ENCODE results near the gene TDRD10. TPM values are rescaled to one million over a fixed set of nuclear protein-coding genes. Genes with fewer than 3 reads are reported as not detected.

The TDRD10 gene
- total and polyA plus RNA-seq, 4 donors = 1.9 to 12.6 (median 7.3) TPM

DNA sequence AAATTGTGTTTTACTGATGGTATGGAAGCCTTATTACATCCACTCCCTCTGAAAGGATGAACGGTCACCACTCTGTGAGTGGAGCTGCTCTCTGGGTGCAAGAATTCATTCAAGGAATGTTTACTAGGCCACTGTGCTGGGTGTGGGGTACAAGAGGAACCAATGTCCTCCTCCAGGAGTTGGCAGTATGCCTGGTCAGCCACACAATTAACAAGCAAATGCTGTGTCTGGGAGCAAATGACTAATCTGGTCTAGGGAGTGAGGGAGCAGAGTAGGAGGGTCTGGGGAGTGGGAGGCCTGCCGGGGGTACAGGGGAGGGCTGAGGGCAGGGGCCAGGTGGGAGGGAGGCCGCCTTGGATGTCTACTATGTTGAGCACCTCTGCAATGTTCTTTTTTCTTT is 27.2 kb upstream of the TDRD10 start:
- peak; percentile 54 for ATAC-seq (ENCODE audit: insufficient read depth, low FRiP score)
- no peak overlapping the region for H3K9ac ChIP-seq (ENCODE audit: insufficient read depth in 1 of 2, low read length in 2 of 2)

DNA sequence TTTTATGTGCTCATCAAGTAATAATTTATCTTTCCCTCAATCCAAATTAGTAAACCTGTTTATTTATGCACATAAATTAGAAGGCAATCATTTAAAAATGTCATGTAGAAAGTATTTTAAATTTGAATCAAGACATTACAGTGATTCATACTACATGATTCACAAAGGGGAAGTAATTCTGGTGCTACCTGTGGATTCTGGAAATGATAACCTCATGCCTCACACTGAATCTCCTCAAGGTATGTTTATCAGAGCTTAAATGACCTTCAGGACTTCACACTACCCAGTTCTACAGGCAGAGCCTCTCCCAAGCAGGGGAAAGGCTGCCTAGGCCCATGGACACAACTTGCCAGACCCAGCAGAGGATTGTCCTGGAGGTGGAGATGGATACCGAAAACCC is 25.2 kb upstream of the TDRD10 start:
- no peak for ATAC-seq (ENCODE audit: insufficient read depth, low FRiP score)
- TF ChIP-seq, protein P1, sequence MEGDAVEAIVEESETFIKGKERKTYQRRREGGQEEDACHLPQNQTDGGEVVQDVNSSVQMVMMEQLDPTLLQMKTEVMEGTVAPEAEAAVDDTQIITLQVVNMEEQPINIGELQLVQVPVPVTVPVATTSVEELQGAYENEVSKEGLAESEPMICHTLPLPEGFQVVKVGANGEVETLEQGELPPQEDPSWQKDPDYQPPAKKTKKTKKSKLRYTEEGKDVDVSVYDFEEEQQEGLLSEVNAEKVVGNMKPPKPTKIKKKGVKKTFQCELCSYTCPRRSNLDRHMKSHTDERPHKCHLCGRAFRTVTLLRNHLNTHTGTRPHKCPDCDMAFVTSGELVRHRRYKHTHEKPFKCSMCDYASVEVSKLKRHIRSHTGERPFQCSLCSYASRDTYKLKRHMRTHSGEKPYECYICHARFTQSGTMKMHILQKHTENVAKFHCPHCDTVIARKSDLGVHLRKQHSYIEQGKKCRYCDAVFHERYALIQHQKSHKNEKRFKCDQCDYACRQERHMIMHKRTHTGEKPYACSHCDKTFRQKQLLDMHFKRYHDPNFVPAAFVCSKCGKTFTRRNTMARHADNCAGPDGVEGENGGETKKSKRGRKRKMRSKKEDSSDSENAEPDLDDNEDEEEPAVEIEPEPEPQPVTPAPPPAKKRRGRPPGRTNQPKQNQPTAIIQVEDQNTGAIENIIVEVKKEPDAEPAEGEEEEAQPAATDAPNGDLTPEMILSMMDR (IDR thresholded peaks at IDR 0.05; ENCODE audit: control extremely low read depth, extremely low read depth) = no peak
- Histone ChIP-seq H3K4me1 (ENCODE audit: control insufficient read depth in 5 of 5, insufficient read depth in 5 of 5, low read length in 5 of 5) (peaks cover 0 to 7% (median 0%) of the 10 kb centered on the region in 5 donors), H3K27ac (ENCODE audit: low read depth in 1 of 2, low read length in 1 of 2) (no peak overlapping the region), H3K9me3 (ENCODE audit: control insufficient read depth in 4 of 4, insufficient read depth in 3 of 4, low read length in 3 of 4) (no peaks in the 10 kb centered on the region), H3K27me3 (ENCODE audit: control insufficient read depth in 3 of 3, insufficient read depth in 3 of 3, low read length in 2 of 3) (no peaks in the 10 kb centered on the region), H3K36me3 (ENCODE audit: control insufficient read depth in 4 of 4, insufficient read depth in 4 of 4, low read length in 4 of 4) (peaks cover 0 to 2% (median 0%) of the 10 kb centered on the region in 4 donors), H3K4me3 (no peak overlapping the region), H3K9ac (ENCODE audit: insufficient read depth in 1 of 2, low read length in 2 of 2) (no peak overlapping the region)
- 98 to 100% methylated on average over 1 of the region's 1 CpG for WGBS, 2 donors
- no peak for DNase-seq

More for the DNA sequence above, 27.2 kb upstream of the TDRD10 start:
- TF ChIP-seq, protein P1 (IDR thresholded peaks at IDR 0.05; ENCODE audit: control extremely low read depth, extremely low read depth) = no peak
- Histone ChIP-seq H3K27ac (ENCODE audit: low read depth in 1 of 2, low read length in 1 of 2) (no peak overlapping the region), H3K4me1 (ENCODE audit: control insufficient read depth in 5 of 5, insufficient read depth in 5 of 5, low read length in 5 of 5) (peaks cover 0 to 7% (median 0%) of the 10 kb centered on the region in 5 donors), H3K4me3 (no peak overlapping the region), H3K36me3 (ENCODE audit: control insufficient read depth in 4 of 4, insufficient read depth in 4 of 4, low read length in 4 of 4) (peaks cover 0 to 2% (median 0%) of the 10 kb centered on the region in 4 donors), H3K9me3 (ENCODE audit: control insufficient read depth in 4 of 4, insufficient read depth in 3 of 4, low read length in 3 of 4) (no peaks in the 10 kb centered on the region), H3K27me3 (ENCODE audit: control insufficient read depth in 3 of 3, insufficient read depth in 3 of 3, low read length in 2 of 3) (no peaks in the 10 kb centered on the region)
- peak; percentile 52 to 71 (median 63) for DNase-seq
- WGBS, 2 donors = 43% methylated on average over 3 of the region's 3 CpGs

DNA sequence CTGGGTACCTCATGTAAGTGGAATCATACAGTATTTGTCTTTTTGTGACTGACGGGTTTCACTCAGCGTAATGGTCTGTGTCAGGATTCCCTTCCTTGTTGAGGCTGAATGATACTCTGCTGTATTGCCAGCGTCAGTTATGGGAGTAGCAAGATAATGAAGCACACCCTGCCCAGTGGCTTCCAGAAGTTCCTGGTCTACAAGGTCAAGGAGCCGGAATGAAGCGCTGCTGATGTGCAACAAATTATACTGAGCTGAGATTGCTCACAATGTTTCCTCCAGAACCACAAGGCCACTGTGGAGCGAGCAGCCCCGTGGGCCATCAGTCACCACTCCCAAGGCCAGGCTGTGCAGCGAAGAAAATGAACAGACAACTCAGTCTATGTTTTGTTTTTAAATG is 24.0 kb upstream of the TDRD10 start:
- 84 to 88% methylated on average over 8 of the region's 8 CpGs for WGBS, 2 donors
- no peak overlapping the region for H3K27ac ChIP-seq (ENCODE audit: low read depth in 1 of 2, low read length in 1 of 2)

More for the DNA sequence above, 24.0 kb upstream of the TDRD10 start:
- ATAC-seq (ENCODE audit: insufficient read depth, low FRiP score) = no peak
- Histone ChIP-seq H3K36me3 (ENCODE audit: control insufficient read depth in 4 of 4, insufficient read depth in 4 of 4, low read length in 4 of 4) (no peaks in the 10 kb centered on the region), H3K9ac (ENCODE audit: insufficient read depth in 1 of 2, low read length in 2 of 2) (no peak overlapping the region), H3K9me3 (ENCODE audit: control insufficient read depth in 4 of 4, insufficient read depth in 3 of 4, low read length in 3 of 4) (no peaks in the 10 kb centered on the region), H3K27me3 (ENCODE audit: control insufficient read depth in 3 of 3, insufficient read depth in 3 of 3, low read length in 2 of 3) (no peaks in the 10 kb centered on the region), H3K4me3 (no peak overlapping the region), H3K4me1 (ENCODE audit: control insufficient read depth in 5 of 5, insufficient read depth in 5 of 5, low read length in 5 of 5) (peaks cover 0 to 7% (median 0%) of the 10 kb centered on the region in 5 donors)
- DNase-seq = no peak
- TF ChIP-seq, protein P1 (IDR thresholded peaks at IDR 0.05; ENCODE audit: control extremely low read depth, extremely low read depth) = no peak

Measured in lung (tissue), 12 donors.